ENCODE measurements around the gene WFIKKN2. TPM values are rescaled to one million over a fixed set of nuclear protein-coding genes. Genes with fewer than 3 reads are reported as not detected.

WFIKKN2 gene
- total and polyA plus RNA-seq, 2 of the 4 experiments (the other 2 are of a cell fraction): 0.02 TPM; not detected in 1

- dilution Hi-C loops (cut with HindIII; ENCODE audit: low sequenced_read_pairs, unreplicated experiment): no loop called here
- no peaks in the 10 kb centered on the region for H3K4me1 ChIP-seq (ENCODE audit: control insufficient read depth, insufficient read depth, low read length)
- no TSS peak for BruUV-seq (replicated peaks)
- H3K23ac ChIP-seq (ENCODE audit: low read depth, low read length): no peak overlapping the region
- H3K18ac ChIP-seq (ENCODE audit: low read depth, low read length): no peak overlapping the region
- in situ Hi-C loops (cut with MboI; ENCODE audit: low sequenced_read_pairs): no loop called here
- no peaks in the 10 kb centered on the region for H3K79me1 ChIP-seq (ENCODE audit: low read depth in 1 of 2, low read length in 2 of 2)
- no peak overlapping the region for H3K56ac ChIP-seq (ENCODE audit: extremely low read depth, insufficient read depth, low read length)
- ChIA-PET POLR2A (ENCODE audit: unreplicated experiment) (no interaction called here), CTCF (interaction anchor here (0.7 to 1.1 kb wide), 3 partner anchors 11 to 32 kb away, joined by 3 to 4 read pairs (median 3); no protein-coding TSS in a partner anchor)
- H3K36me3 ChIP-seq (ENCODE audit: control insufficient read depth, insufficient read depth, low read length): no peaks in the 10 kb centered on the region
- H3K27me3 ChIP-seq (ENCODE audit: control insufficient read depth, insufficient read depth, low read length): peaks cover 36% of the 10 kb centered on the region
- no peak overlapping the region for H2BK15ac ChIP-seq (ENCODE audit: low read depth, low read length)
- H4K5ac ChIP-seq (ENCODE audit: low read depth, low read length): no peak overlapping the region
- no peak overlapping the region for H3K4me3 ChIP-seq (ENCODE audit: insufficient read depth, low read depth, low read length)
- no peak overlapping the region for H2AK5ac ChIP-seq (ENCODE audit: low read depth, low read length)
- H4K91ac ChIP-seq (ENCODE audit: insufficient read depth, low read depth, low read length): no peak overlapping the region
- H2AFZ ChIP-seq (replicated peaks; ENCODE audit: low read length, poor library complexity): peak overlapping the region; percentile 84
- peak overlapping the region; percentile 19 for H2AK9ac ChIP-seq (replicated peaks; ENCODE audit: low read depth, low read length, poor library complexity)
- WGBS, 2 experiments (ENCODE audit: extremely low coverage in 2 of 2, insufficient read length in 1 of 2): 0% methylated on average over 2 of the region's 27 CpGs; no CpG with 5 or more reads in 1 of the 2 experiments
- no peaks in the 10 kb centered on the region for H3K9me3 ChIP-seq (ENCODE audit: control insufficient read depth, insufficient read depth, low read length)
- no peak overlapping the region for H3K27ac ChIP-seq (ENCODE audit: insufficient read depth, low read length)
- H4K8ac ChIP-seq (ENCODE audit: low read depth in 2 of 2, low read length in 2 of 2): no peak overlapping the region
- H2BK120ac ChIP-seq (ENCODE audit: low read depth, low read length): no peak overlapping the region
- H3K9ac ChIP-seq (ENCODE audit: low read depth, low read length): no peak overlapping the region
- TF ChIP-seq SMC3 (IDR thresholded peaks at IDR 0.05; ENCODE audit: low read depth, low read length) (peak; percentile 34), FOS (IDR thresholded peaks at IDR 0.05; ENCODE audit: low read depth, low read length) (no peak), ELK1 (IDR thresholded peaks at IDR 0.05; ENCODE audit: borderline replicate concordance, low read depth, low read length) (no peak), RFX5 (IDR thresholded peaks at IDR 0.05; ENCODE audit: low read depth, low read length) (no peak), BHLHE40 (IDR thresholded peaks at IDR 0.05; ENCODE audit: low read depth, low read length) (no peak), RAD21 (IDR thresholded peaks at IDR 0.05; ENCODE audit: low read length) (0 out of 2 replicates have a peak, but pooled peaks have one; percentile 24), POLR2A (IDR thresholded peaks at IDR 0.05; ENCODE audit: low read depth, low read length) (no peak), NFE2L2 (IDR thresholded peaks at IDR 0.05; ENCODE audit: low read depth, low read length) (no peak), MAZ (IDR thresholded peaks at IDR 0.05; ENCODE audit: borderline replicate concordance, low read depth, low read length) (no peak)
- TF ChIP-seq, protein P1, sequence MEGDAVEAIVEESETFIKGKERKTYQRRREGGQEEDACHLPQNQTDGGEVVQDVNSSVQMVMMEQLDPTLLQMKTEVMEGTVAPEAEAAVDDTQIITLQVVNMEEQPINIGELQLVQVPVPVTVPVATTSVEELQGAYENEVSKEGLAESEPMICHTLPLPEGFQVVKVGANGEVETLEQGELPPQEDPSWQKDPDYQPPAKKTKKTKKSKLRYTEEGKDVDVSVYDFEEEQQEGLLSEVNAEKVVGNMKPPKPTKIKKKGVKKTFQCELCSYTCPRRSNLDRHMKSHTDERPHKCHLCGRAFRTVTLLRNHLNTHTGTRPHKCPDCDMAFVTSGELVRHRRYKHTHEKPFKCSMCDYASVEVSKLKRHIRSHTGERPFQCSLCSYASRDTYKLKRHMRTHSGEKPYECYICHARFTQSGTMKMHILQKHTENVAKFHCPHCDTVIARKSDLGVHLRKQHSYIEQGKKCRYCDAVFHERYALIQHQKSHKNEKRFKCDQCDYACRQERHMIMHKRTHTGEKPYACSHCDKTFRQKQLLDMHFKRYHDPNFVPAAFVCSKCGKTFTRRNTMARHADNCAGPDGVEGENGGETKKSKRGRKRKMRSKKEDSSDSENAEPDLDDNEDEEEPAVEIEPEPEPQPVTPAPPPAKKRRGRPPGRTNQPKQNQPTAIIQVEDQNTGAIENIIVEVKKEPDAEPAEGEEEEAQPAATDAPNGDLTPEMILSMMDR (conservative IDR thresholded peaks at IDR 0.05; ENCODE audit: low read depth, low read length): peak; percentile 53
- H3K4me2 ChIP-seq (ENCODE audit: low read depth, low read length): no peak overlapping the region
- no peak overlapping the region for H2BK20ac ChIP-seq (ENCODE audit: low read depth, low read length)
- no peak for DNase-seq
- peak; percentile 77 for ATAC-seq (ENCODE audit: low read depth)
- intact Hi-C loops (cut with micrococcal nuclease): no loop called here
- no peak overlapping the region for H3K14ac ChIP-seq (replicated peaks; ENCODE audit: low read depth, low read length)
- no peak overlapping the region for H2BK5ac ChIP-seq (ENCODE audit: low read depth, low read length, poor library complexity, severe bottlenecking)
- no peaks in the 10 kb centered on the region for H3K9me1 ChIP-seq (ENCODE audit: insufficient read depth, low read length)
- H4K20me1 ChIP-seq (ENCODE audit: insufficient read depth, low read length): no peaks in the 10 kb centered on the region
- H3K4ac ChIP-seq (ENCODE audit: low read depth, low read length): no peak overlapping the region
Observed at GRCh38 chr17:50816771-50817751, 18.3 kb upstream of the WFIKKN2 start.

All from IMR-90 (cell line).